Nucleus accumbens (tissue), 56 donors: ENCODE data around the gene CACNA2D4.

Experiments
- DNase-seq, 56 donors: peaks; one replicate each; lab custom pipeline; 2025; lab: John Stamatoyannopoulos, UW

Gene CACNA2D4

GRCh38 chr12:1922075-1922709 is 3.7 kb upstream of the CACNA2D4 start:
- no peak for DNase-seq

GRCh38 chr12:1920971-1921370 is 2.5 kb upstream of the CACNA2D4 start:
- peak in 1 of 56 donors; percentile 24 for DNase-seq

GRCh38 chr12:1920436-1920835 is 2.0 kb upstream of the CACNA2D4 start:
- DNase-seq: no peak

- DNase-seq: peak in 2 of 56 donors; percentile 33 to 37
Observed at GRCh38 chr12:1919763-1920162, 1.3 kb upstream of the CACNA2D4 start.

- peak in 1 of 56 donors; percentile 31 for DNase-seq
Observed at GRCh38 chr12:1919284-1919683, 832 bp upstream of the CACNA2D4 start.

GRCh38 chr12:1918884-1919236 is 408 bp upstream of the CACNA2D4 start:
- DNase-seq: no peak

- no peak for DNase-seq
Observed at GRCh38 chr12:1917172-1918070, 1.0 kb downstream of the CACNA2D4 start.

- peak in 4 of 56 donors; percentile 17 to 49 (median 42) for DNase-seq
Observed at GRCh38 chr12:1916371-1917171, 1.9 kb downstream of the CACNA2D4 start.

GRCh38 chr12:1915082-1915968 is 3.1 kb downstream of the CACNA2D4 start:
- no peak for DNase-seq

GRCh38 chr12:1914114-1914911 is 4.1 kb downstream of the CACNA2D4 start:
- no peak for DNase-seq

GRCh38 chr12:1913377-1914113 is 4.9 kb downstream of the CACNA2D4 start:
- no peak for DNase-seq

- DNase-seq: no peak
Observed at GRCh38 chr12:1912580-1913376, 5.7 kb downstream of the CACNA2D4 start.

GRCh38 chr12:1911598-1912575 is 6.6 kb downstream of the CACNA2D4 start:
- no peak for DNase-seq

- no peak for DNase-seq
Observed at GRCh38 chr12:1910468-1910867, 8.0 kb downstream of the CACNA2D4 start.

- no peak for DNase-seq
Observed at GRCh38 chr12:1908758-1909157, 9.7 kb downstream of the CACNA2D4 start.
